Progenitor cell of endocrine pancreas (in vitro differentiated cells): ENCODE measurements around the gene GBP6. TPM values are rescaled to one million over a fixed set of nuclear protein-coding genes. Genes with fewer than 3 reads are reported as not detected.

Experiments used
- DNase-seq: peaks from one replicate; pipeline ENCODE4 v3.0.0; 2021; ENCODE audit warnings: low spot score; ENCODE audit not compliant: unreplicated experiment
- H3K27ac Mint-ChIP-seq: 2 replicates; pipeline ENCODE4 v1.8.0; 2021; ENCODE audit warnings: mild to moderate bottlenecking, moderate library complexity, mixed read lengths
- H3K27me3 Mint-ChIP-seq: 2 replicates; pipeline ENCODE4 v1.8.0; 2021; ENCODE audit warnings: mixed read lengths
- H3K36me3 Mint-ChIP-seq: 2 replicates; pipeline ENCODE4 v1.8.0; 2022; ENCODE audit warnings: mixed read lengths; ENCODE audit not compliant: insufficient read depth
- H3K4me1 Mint-ChIP-seq: 2 replicates; pipeline ENCODE4 v1.8.0; 2021; ENCODE audit warnings: low read depth, mixed read lengths
- H3K4me3 Mint-ChIP-seq: 2 replicates; pipeline ENCODE4 v1.8.0; 2021; ENCODE audit warnings: low read depth, mild to moderate bottlenecking, moderate library complexity, mixed read lengths
- H3K9me3 Mint-ChIP-seq: 2 replicates; pipeline ENCODE4 v1.8.0; 2021; ENCODE audit warnings: low read depth, mixed read lengths
- CTCF ChIP-seq: fragments of 200-600 bp; sonication (generic); IDR thresholded peaks from one replicate; pipeline ENCODE4 v1.5.0; 2021; ENCODE audit warnings: antibody characterized with exemption, mild to moderate bottlenecking; ENCODE audit not compliant: unreplicated experiment
- long read RNA-seq: library from polyadenylated mRNA; unstranded; transcript quantifications from one replicate; pipeline ENCODE4 v2.0.0, GENCODE V29; 2020
- total RNA-seq: library from RNA; stranded (reverse); gene quantifications from 2 replicates; pipeline ENCODE4 v1.2.1, GENCODE V29; 2021

GBP6 gene
- not detected in 2 replicates for total RNA-seq
- long read RNA-seq, result 0 reads

GRCh38 chr1:89363638-89364536, at the start of gene GBP6:
TSS of gene GBP6 (plus strand) at chr1:89364059. CDS start at chr1:89368552, 4,493 bp downstream.
- Mint-ChIP-seq H3K27me3 (peaks cover 65% of the 10 kb centered on the region), H3K27ac (no peak within 1 kb of the TSS), H3K9me3 (no peaks in the 10 kb centered on the region), H3K36me3 (no peaks in the 10 kb centered on the region), H3K4me1 (no peaks in the 10 kb centered on the region), H3K4me3 (no peak within 1 kb of the TSS)
- TF ChIP-seq CTCF, result no peak
- DNase-seq, result no peak

- H3K27me3 Mint-ChIP-seq, result no peaks in the 10 kb centered on the region
- DNase-seq, result no peak
- no peak for TF ChIP-seq CTCF
- H3K4me1 Mint-ChIP-seq, result no peaks in the 10 kb centered on the region
- no peak overlapping the region for H3K27ac Mint-ChIP-seq
- no peak overlapping the region for H3K4me3 Mint-ChIP-seq
- H3K9me3 Mint-ChIP-seq, result peaks cover 12% of the 10 kb centered on the region
- no peaks in the 10 kb centered on the region for H3K36me3 Mint-ChIP-seq
Measured at GRCh38 chr1:89322402-89322801, 41.5 kb upstream of the GBP6 start.

GRCh38 chr1:89331890-89332289, 32.0 kb upstream of the GBP6 start:
- no peaks in the 10 kb centered on the region for H3K4me1 Mint-ChIP-seq
- H3K27ac Mint-ChIP-seq, result no peak overlapping the region

GRCh38 chr1:89332461-89332860, 31.4 kb upstream of the GBP6 start:
- H3K36me3 Mint-ChIP-seq, result no peaks in the 10 kb centered on the region
- DNase-seq, result no peak
- peaks cover 15% of the 10 kb centered on the region for H3K27me3 Mint-ChIP-seq
- H3K27ac Mint-ChIP-seq, result no peak overlapping the region
- no peak overlapping the region for H3K4me3 Mint-ChIP-seq
- peaks cover 10% of the 10 kb centered on the region for H3K9me3 Mint-ChIP-seq
- no peaks in the 10 kb centered on the region for H3K4me1 Mint-ChIP-seq
- TF ChIP-seq CTCF, result no peak

More at GRCh38 chr1:89331890-89332289, 32.0 kb upstream of the GBP6 start:
- peaks cover 10% of the 10 kb centered on the region for H3K9me3 Mint-ChIP-seq
- peaks cover 15% of the 10 kb centered on the region for H3K27me3 Mint-ChIP-seq
- no peak overlapping the region for H3K4me3 Mint-ChIP-seq
- DNase-seq, result no peak
- no peaks in the 10 kb centered on the region for H3K36me3 Mint-ChIP-seq
- TF ChIP-seq CTCF, result no peak

- no peak overlapping the region for H3K4me3 Mint-ChIP-seq
- no peaks in the 10 kb centered on the region for H3K4me1 Mint-ChIP-seq
- H3K27ac Mint-ChIP-seq, result no peak overlapping the region
- no peak for DNase-seq
- TF ChIP-seq CTCF, result no peak
- no peaks in the 10 kb centered on the region for H3K36me3 Mint-ChIP-seq
- peaks cover 4% of the 10 kb centered on the region for H3K9me3 Mint-ChIP-seq
- peaks cover 26% of the 10 kb centered on the region for H3K27me3 Mint-ChIP-seq
Measured at GRCh38 chr1:89335486-89335885, 28.4 kb upstream of the GBP6 start.
